Measurements from ENCODE around the gene WWOX.
A peak's percentile ranks its signal among the peaks of the same experiment; 100 is the strongest.

WWOX gene

GRCh38 chr16:78566397-78567073 lies 467.1 kb downstream of the WWOX start:
- H3K4me3 ChIP-seq (replicated peaks in 1 of 2; ENCODE audit: low read depth in 2 of 2, low read length in 2 of 2): no peak overlapping the region
- DNase-seq (ENCODE audit: low read depth in 2 of 2): no peak
- no peak for TF ChIP-seq CTCF (IDR thresholded peaks at IDR 0.05; ENCODE audit: low read depth, low read length)

- H3K4me3 ChIP-seq (replicated peaks in 1 of 2; ENCODE audit: low read depth in 2 of 2, low read length in 2 of 2): no peak overlapping the region
- TF ChIP-seq CTCF (IDR thresholded peaks at IDR 0.05; ENCODE audit: low read depth, low read length): no peak
- DNase-seq (ENCODE audit: low read depth in 2 of 2): no peak
Observed at GRCh38 chr16:78570399-78571141, 471.1 kb downstream of the WWOX start.

- DNase-seq (ENCODE audit: low read depth in 2 of 2): no peak
- no peak for TF ChIP-seq CTCF (IDR thresholded peaks at IDR 0.05; ENCODE audit: low read depth, low read length)
- no peak overlapping the region for H3K4me3 ChIP-seq (replicated peaks in 1 of 2; ENCODE audit: low read depth in 2 of 2, low read length in 2 of 2)
Observed at GRCh38 chr16:78571434-78571833, 472.0 kb downstream of the WWOX start.

- DNase-seq (ENCODE audit: low read depth in 2 of 2): peak in 1 of 2 donors; percentile 24
- TF ChIP-seq CTCF (IDR thresholded peaks at IDR 0.05; ENCODE audit: low read depth, low read length): no peak
- H3K4me3 ChIP-seq (replicated peaks in 1 of 2; ENCODE audit: low read depth in 2 of 2, low read length in 2 of 2): no peak overlapping the region
Observed at GRCh38 chr16:78571898-78572358, 472.5 kb downstream of the WWOX start.

GRCh38 chr16:78574571-78574970 lies 475.1 kb downstream of the WWOX start:
- no peak for TF ChIP-seq CTCF (IDR thresholded peaks at IDR 0.05; ENCODE audit: low read depth, low read length)
- no peak for DNase-seq (ENCODE audit: low read depth in 2 of 2)

GRCh38 chr16:78576941-78577340 lies 477.5 kb downstream of the WWOX start:
- no peak for DNase-seq (ENCODE audit: low read depth in 2 of 2)
- no peak for TF ChIP-seq CTCF (IDR thresholded peaks at IDR 0.05; ENCODE audit: low read depth, low read length)
- no peak overlapping the region for H3K4me3 ChIP-seq (replicated peaks in 1 of 2; ENCODE audit: low read depth in 2 of 2, low read length in 2 of 2)

More at GRCh38 chr16:78574571-78574970, 475.1 kb downstream of the WWOX start:
- H3K4me3 ChIP-seq (replicated peaks in 1 of 2; ENCODE audit: low read depth in 2 of 2, low read length in 2 of 2): no peak overlapping the region
